A673 (cell line): ENCODE data around the gene HPDL. TPM values are rescaled to one million over a fixed set of nuclear protein-coding genes. Genes with fewer than 3 reads are reported as not detected.

Experiments
- BruUV-seq: library from RNA; stranded (reverse); fragments of 400-500 nt; replicated peaks from 2 replicates; lab custom pipeline; 2021; lab: Mats Ljungman, UMichigan
- CTCF ChIA-PET: fragments of 300-600 bp; sonication (Branson Sonifier 250); formaldehyde crosslinking; loops from one replicate; lab custom pipeline; 2022; ENCODE audit warnings: antibody characterized with exemption; lab: Charles Lee
- POLR2A ChIA-PET: fragments of 300-600 bp; sonication (Branson Sonifier 250); formaldehyde crosslinking; loops from one replicate; lab custom pipeline; 2022; ENCODE audit warnings: antibody characterized with exemption; ENCODE audit not compliant: low non-redundant PET; lab: Charles Lee
- DNase-seq: peaks from one replicate; pipeline ENCODE4 v3.0.0-alpha.2; 2015; ENCODE audit warnings: low spot score
- H3K27ac ChIP-seq: fragments of 200-600 bp; sonication (generic); 2 replicates; pipeline ENCODE4 v1.5.1; 2016; ENCODE audit warnings: mixed run types, low read depth, mild to moderate bottlenecking, mixed read lengths, antibody characterized with exemption, low read length; ENCODE audit not compliant: poor library complexity, severe bottlenecking
- H3K27me3 ChIP-seq: fragments of 200-600 bp; sonication (generic); replicated peaks from 2 replicates; pipeline ENCODE4 v1.6.1; 2017; ENCODE audit warnings: mixed run types, low read depth, mild to moderate bottlenecking, mixed read lengths, antibody characterized with exemption, low read length; ENCODE audit not compliant: insufficient read depth, poor library complexity
- H3K36me3 ChIP-seq: fragments of 200-600 bp; sonication (generic); 2 replicates; pipeline ENCODE4 v1.6.1; 2016; ENCODE audit warnings: mixed run types, mild to moderate bottlenecking, mixed read lengths, antibody characterized with exemption, low read length; ENCODE audit not compliant: insufficient read depth, poor library complexity, severe bottlenecking
- H3K4me1 ChIP-seq: fragments of 200-600 bp; sonication (generic); 2 replicates; pipeline ENCODE4 v1.6.1; 2017; ENCODE audit warnings: mixed run types, mild to moderate bottlenecking, mixed read lengths, antibody characterized with exemption, low read length; ENCODE audit not compliant: insufficient read depth, poor library complexity, severe bottlenecking
- H3K4me3 ChIP-seq: fragments of 200-600 bp; sonication (generic); 2 replicates; pipeline ENCODE4 v1.5.1; 2016; ENCODE audit warnings: low read depth, mixed run types, mild to moderate bottlenecking, mixed read lengths, low read length; ENCODE audit not compliant: poor library complexity, severe bottlenecking
- H3K9me3 ChIP-seq: fragments of 200-600 bp; sonication (generic); 2 replicates; pipeline ENCODE4 v1.6.1; 2016; ENCODE audit warnings: mixed run types, low read depth, mild to moderate bottlenecking, mixed read lengths, antibody characterized with exemption, low read length; ENCODE audit not compliant: poor library complexity, severe bottlenecking
- CTCF ChIP-seq: fragments of 300-800, 200-600 bp; sonication (generic); conservative IDR thresholded peaks from 2 replicates; pipeline ENCODE4 v1.5.1; 2017; ENCODE audit warnings: low read depth, mild to moderate bottlenecking, antibody characterized with exemption, low read length, moderate library complexity, mixed read lengths
- EZH2 ChIP-seq: fragments of 200-600 bp; sonication (generic); IDR thresholded peaks from 2 replicates; pipeline ENCODE4 v1.6.1; 2017; ENCODE audit warnings: borderline replicate concordance, low read depth, mild to moderate bottlenecking, mixed read lengths, antibody characterized with exemption, low read length; ENCODE audit not compliant: poor library complexity, severe bottlenecking
- intact Hi-C: fragments of 100-400 bp; cut with micrococcal nuclease; formaldehyde crosslinking; loops from one replicate; pipeline ENCODE4 v1.10.0; 2022; ENCODE audit not compliant: unreplicated experiment
- total RNA-seq: library from RNA; stranded (reverse); gene quantifications from 2 replicates; pipeline ENCODE4 v1.2.3, GENCODE V29; 2021

HPDL gene
- total RNA-seq, 1 experiment from 2014 or later, result 7.3 TPM

- CTCF ChIA-PET, result interaction anchor here (1.1 kb wide), 1 partner anchor 25 kb away, joined by 10 read pairs; no protein-coding TSS in a partner anchor
- Histone ChIP-seq H3K27ac (no peak overlapping the region), H3K4me1 (peaks cover 26% of the 10 kb centered on the region), H3K27me3 (no peaks in the 10 kb centered on the region), H3K36me3 (no peaks in the 10 kb centered on the region), H3K4me3 (no peak overlapping the region), H3K9me3 (no peaks in the 10 kb centered on the region)
- intact Hi-C loops, result no loop called here
- no peak for DNase-seq
- BruUV-seq, result no TSS peak
- POLR2A ChIA-PET, result no interaction called here
- TF ChIP-seq CTCF (no peak), EZH2 (no peak)
Measured at GRCh38 chr1:45328680-45329079, 2.0 kb downstream of the HPDL start.

GRCh38 chr1:45329445-45329844 is 2.8 kb downstream of the HPDL start:
- intact Hi-C loops, result no loop called here
- ChIA-PET POLR2A (no interaction called here), CTCF (interaction anchor here (0.5 kb wide), 1 partner anchor 616 kb away, joined by 5 read pairs; no protein-coding TSS in a partner anchor)
- no peaks in the 10 kb centered on the region for H3K36me3 ChIP-seq
- H3K27me3 ChIP-seq, result no peaks in the 10 kb centered on the region
- H3K4me1 ChIP-seq, result peaks cover 26% of the 10 kb centered on the region
- H3K4me3 ChIP-seq, result no peak overlapping the region
- DNase-seq, result no peak
- H3K27ac ChIP-seq, result no peak overlapping the region
- TF ChIP-seq CTCF (no peak), EZH2 (no peak)
- H3K9me3 ChIP-seq, result no peaks in the 10 kb centered on the region
- no TSS peak for BruUV-seq

- Histone ChIP-seq H3K36me3 (no peaks in the 10 kb centered on the region), H3K4me3 (no peak overlapping the region), H3K27me3 (no peaks in the 10 kb centered on the region), H3K9me3 (no peaks in the 10 kb centered on the region), H3K4me1 (peaks cover 24% of the 10 kb centered on the region), H3K27ac (no peak overlapping the region)
- TF ChIP-seq CTCF (no peak), EZH2 (no peak)
- BruUV-seq, result no TSS peak
- ChIA-PET CTCF (no interaction called here), POLR2A (no interaction called here)
- intact Hi-C loops, result no loop called here
- DNase-seq, result no peak
Measured at GRCh38 chr1:45331436-45332345, 5.0 kb downstream of the HPDL start.
